DOHH2 (cell line): ENCODE measurements around the gene AP4E1.

ENCODE experiments used
- H3F3A ChIP-seq: fragments of 200-600 bp; sonication (generic), shearing (Covaris generic); 2 replicates; pipeline ENCODE4 v1.6.0; 2016; ENCODE audit warnings: antibody characterized with exemption, mild to moderate bottlenecking; ENCODE audit not compliant: control insufficient read depth, insufficient read depth
- H3K27ac ChIP-seq: fragments of 200-600 bp; sonication (generic); 2 replicates; pipeline ENCODE4 v1.5.1; 2014; ENCODE audit warnings: low read depth, mild to moderate bottlenecking, low read length, moderate library complexity
- H3K27me3 ChIP-seq: fragments of 200-600 bp; sonication (generic); 2 replicates; pipeline ENCODE4 v1.6.1; 2014; ENCODE audit warnings: mild to moderate bottlenecking, low read length, mixed read lengths; ENCODE audit not compliant: control insufficient read depth
- H3K36me3 ChIP-seq: fragments of 200-600 bp; sonication (generic); 2 replicates; pipeline ENCODE4 v1.6.1; 2014; ENCODE audit warnings: mild to moderate bottlenecking, low read length, moderate library complexity, mixed read lengths; ENCODE audit not compliant: control insufficient read depth
- H3K4me1 ChIP-seq: fragments of 200-600 bp; sonication (generic); 2 replicates; pipeline ENCODE4 v1.6.1; 2014; ENCODE audit warnings: mild to moderate bottlenecking, low read length, mixed read lengths; ENCODE audit not compliant: control insufficient read depth
- H3K4me2 ChIP-seq: fragments of 200-600 bp; sonication (generic); 2 replicates; pipeline ENCODE4 v1.6.0; 2014; ENCODE audit warnings: mild to moderate bottlenecking, low read length, moderate library complexity
- H3K4me3 ChIP-seq: fragments of 200-600 bp; sonication (generic); 2 replicates; pipeline ENCODE4 v1.5.1; 2014; ENCODE audit warnings: mild to moderate bottlenecking, low read length, mixed read lengths
- H3K79me2 ChIP-seq: fragments of 200-600 bp; sonication (generic); 2 replicates; pipeline ENCODE4 v1.6.1; 2014; ENCODE audit warnings: mild to moderate bottlenecking, low read length, mixed read lengths; ENCODE audit not compliant: control insufficient read depth
- H3K9me2 ChIP-seq: fragments of 200-600 bp; sonication (generic); replicated peaks from 2 replicates; pipeline ENCODE4 v1.6.1; 2014; ENCODE audit warnings: mild to moderate bottlenecking, low read length, mixed read lengths; ENCODE audit not compliant: control insufficient read depth
- H3K9me3 ChIP-seq: fragments of 200-600 bp; sonication (generic); 2 replicates; pipeline ENCODE4 v1.6.1; 2014; ENCODE audit warnings: antibody characterized with exemption, low read length, mixed read lengths; ENCODE audit not compliant: control insufficient read depth, insufficient read depth
- H4K20me1 ChIP-seq: fragments of 200-600 bp; sonication (generic); 2 replicates; pipeline ENCODE4 v1.6.0; 2014; ENCODE audit warnings: low read depth, mild to moderate bottlenecking, antibody characterized with exemption, low read length, moderate library complexity; ENCODE audit not compliant: control insufficient read depth, insufficient read depth
- CTCF ChIP-seq: fragments of 200-600 bp; sonication (generic); IDR thresholded peaks from one replicate; pipeline ENCODE4 v1.5.1; 2014; ENCODE audit warnings: antibody characterized with exemption, mild to moderate bottlenecking, low read depth, low read length; ENCODE audit not compliant: poor library complexity, severe bottlenecking
- EZH2phosphoT487 ChIP-seq: fragments of 200-600 bp; sonication (generic); IDR thresholded peaks from 2 replicates; pipeline ENCODE4 v1.6.1; 2017; ENCODE audit warnings: borderline replicate concordance, mild to moderate bottlenecking, antibody characterized with exemption, low read length, moderate library complexity, mixed read lengths

AP4E1 gene

GRCh38 chr15:51007131-51007666, 98.7 kb downstream of the AP4E1 start:
- Histone ChIP-seq H4K20me1 (no peaks in the 10 kb centered on the region), H3K27ac (no peak overlapping the region)

GRCh38 chr15:51011212-51011611, 102.7 kb downstream of the AP4E1 start:
- Histone ChIP-seq H3K4me2 (no peak overlapping the region), H3K9me2 (no peaks in the 10 kb centered on the region), H4K20me1 (no peaks in the 10 kb centered on the region), H3F3A (no peaks in the 10 kb centered on the region), H3K27me3 (no peaks in the 10 kb centered on the region), H3K9me3 (no peaks in the 10 kb centered on the region), H3K79me2 (no peaks in the 10 kb centered on the region), H3K4me3 (no peak overlapping the region), H3K27ac (no peak overlapping the region), H3K4me1 (no peaks in the 10 kb centered on the region), H3K36me3 (peaks cover 1% of the 10 kb centered on the region; the same call in 1 of the 2 replicates)
- TF ChIP-seq CTCF, result no peak
- TF ChIP-seq EZH2phosphoT487, result no peak

More at GRCh38 chr15:51007131-51007666, 98.7 kb downstream of the AP4E1 start:
- H3K27me3 ChIP-seq, result no peaks in the 10 kb centered on the region
- H3K4me2 ChIP-seq, result no peak overlapping the region
- H3K9me3 ChIP-seq, result no peaks in the 10 kb centered on the region
- H3K9me2 ChIP-seq, result no peaks in the 10 kb centered on the region
- H3K36me3 ChIP-seq, result peaks cover 9% of the 10 kb centered on the region
- no peaks in the 10 kb centered on the region for H3F3A ChIP-seq
- H3K4me1 ChIP-seq, result no peaks in the 10 kb centered on the region
- no peaks in the 10 kb centered on the region for H3K79me2 ChIP-seq
- no peak for TF ChIP-seq CTCF
- TF ChIP-seq EZH2phosphoT487, result no peak
- no peak overlapping the region for H3K4me3 ChIP-seq

DNA sequence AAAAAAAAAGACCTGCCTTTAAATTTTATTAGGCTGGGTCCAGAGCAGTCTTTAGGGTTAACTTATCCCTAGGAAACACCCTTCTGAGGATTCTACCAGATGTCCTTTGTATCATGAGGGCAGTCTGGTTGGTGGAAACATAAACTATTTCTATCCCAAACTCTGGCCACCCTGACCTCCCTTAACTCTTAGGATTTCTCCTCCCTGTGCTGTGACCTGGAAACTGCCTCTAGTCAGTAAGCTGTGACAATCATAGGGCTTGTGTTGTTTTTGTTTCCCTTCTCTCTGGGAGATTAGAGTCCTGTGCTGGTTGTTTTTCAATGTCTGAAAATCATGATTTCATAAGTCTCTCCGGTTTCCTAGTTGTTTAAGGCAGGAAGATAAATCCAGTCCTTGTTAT, 108.1 kb downstream of the AP4E1 start:
- Histone ChIP-seq H3K27me3 (no peaks in the 10 kb centered on the region), H3K4me3 (no peak overlapping the region), H3K36me3 (no peaks in the 10 kb centered on the region), H3K4me1 (no peaks in the 10 kb centered on the region), H3K79me2 (no peaks in the 10 kb centered on the region), H4K20me1 (no peaks in the 10 kb centered on the region), H3F3A (no peaks in the 10 kb centered on the region), H3K9me3 (no peaks in the 10 kb centered on the region), H3K9me2 (no peaks in the 10 kb centered on the region), H3K4me2 (no peak overlapping the region), H3K27ac (no peak overlapping the region)
- no peak for TF ChIP-seq EZH2phosphoT487
- TF ChIP-seq CTCF, result no peak
